HG02678 (cell line): Measurements from ENCODE around the gene SLC46A2.

Source experiments
- ATAC-seq: cut with Tn5 transposase; IDR thresholded peaks from one replicate; pipeline ENCODE4 v1.9.1; 2021; ENCODE audit warnings: mild to moderate bottlenecking, moderate library complexity; ENCODE audit not compliant: unreplicated experiment

Gene SLC46A2

GRCh38 chr9:112833081-112833480 lies 57.6 kb downstream of the SLC46A2 start:
- ATAC-seq, result no peak

GRCh38 chr9:112831969-112832368 lies 58.7 kb downstream of the SLC46A2 start:
- ATAC-seq, result no peak

- no peak for ATAC-seq
Observed at GRCh38 chr9:112831281-112831851, 59.3 kb downstream of the SLC46A2 start.
